GM18858 (cell line): ENCODE results near the gene VTI1A.
"Not testable (repeated sequence)": the region's sequence is repeated elsewhere in the genome, so short reads cannot be mapped to it uniquely, and the experiment has no call there.

Experiments used
- ATAC-seq: cut with Tn5 transposase; IDR thresholded peaks from one replicate; pipeline ENCODE4 v1.9.1; 2021; ENCODE audit not compliant: unreplicated experiment

VTI1A gene

DNA sequence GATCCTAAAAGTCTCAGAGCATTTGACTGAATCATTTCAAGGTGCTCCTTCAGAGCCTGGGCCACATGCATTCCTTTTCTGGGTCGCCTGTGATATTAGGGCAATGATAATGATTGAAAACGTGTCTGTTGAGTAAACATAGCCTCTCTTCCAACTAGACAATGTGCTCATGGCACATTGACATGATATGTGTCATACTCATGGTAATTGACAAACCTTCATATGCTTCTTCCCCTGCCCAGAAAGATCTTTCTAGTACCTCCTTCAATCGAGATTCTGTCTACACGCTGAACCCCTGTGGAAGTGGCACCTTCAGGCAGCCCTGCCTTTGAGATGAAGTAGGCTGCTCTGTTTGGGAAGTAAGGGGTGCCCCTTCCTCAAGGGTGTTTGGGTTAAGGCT is 404.2 kb downstream of the VTI1A start:
- no peak for ATAC-seq

DNA sequence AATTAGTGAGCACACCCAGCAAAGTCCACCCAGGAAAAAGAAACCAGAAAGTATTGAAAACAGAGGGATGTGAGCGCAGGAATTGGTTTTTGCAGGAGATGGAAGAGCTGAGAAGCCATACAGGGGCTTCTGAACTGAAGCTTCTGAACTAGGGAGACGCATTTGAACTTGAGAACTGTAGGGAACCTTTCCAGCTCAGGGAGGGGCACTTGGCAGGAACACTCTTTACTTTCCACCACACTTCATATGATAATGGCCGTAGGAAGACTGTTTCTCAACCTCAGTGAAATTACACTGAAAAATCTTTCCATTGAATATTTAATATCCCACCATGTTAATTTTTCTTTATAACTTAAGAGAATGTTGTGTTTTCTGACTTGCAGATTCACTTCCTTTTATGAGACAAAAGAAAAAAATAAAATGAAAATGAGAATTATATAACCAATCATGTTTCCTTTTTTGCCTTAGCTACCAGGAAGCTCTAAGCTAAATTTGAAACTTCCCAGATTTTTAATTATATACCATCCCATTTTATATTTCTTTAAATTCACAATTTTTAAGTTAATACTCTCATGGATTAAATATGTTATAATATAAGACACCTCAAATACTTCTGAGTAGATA is 404.7 kb downstream of the VTI1A start:
- ATAC-seq = no peak

DNA sequence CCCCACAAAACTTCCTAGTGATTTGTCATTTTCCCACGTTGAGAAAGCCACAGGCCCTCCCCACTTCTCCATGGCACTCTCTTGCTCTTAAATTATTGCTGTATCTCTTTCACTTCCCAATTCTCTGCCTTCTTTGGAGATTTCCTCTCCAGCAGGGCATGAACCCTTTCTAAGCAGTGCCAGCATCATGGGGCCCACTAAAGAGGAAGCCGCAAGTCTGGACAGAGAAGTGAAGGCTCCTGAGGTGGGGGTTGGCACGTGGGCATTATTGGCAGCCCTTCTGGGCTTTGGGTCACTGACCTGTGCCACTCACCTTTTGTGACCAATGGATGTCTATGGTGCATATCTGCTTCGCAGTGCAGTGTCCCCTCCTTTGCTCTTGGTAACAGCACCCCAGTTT is 405.3 kb downstream of the VTI1A start:
- no peak for ATAC-seq

DNA sequence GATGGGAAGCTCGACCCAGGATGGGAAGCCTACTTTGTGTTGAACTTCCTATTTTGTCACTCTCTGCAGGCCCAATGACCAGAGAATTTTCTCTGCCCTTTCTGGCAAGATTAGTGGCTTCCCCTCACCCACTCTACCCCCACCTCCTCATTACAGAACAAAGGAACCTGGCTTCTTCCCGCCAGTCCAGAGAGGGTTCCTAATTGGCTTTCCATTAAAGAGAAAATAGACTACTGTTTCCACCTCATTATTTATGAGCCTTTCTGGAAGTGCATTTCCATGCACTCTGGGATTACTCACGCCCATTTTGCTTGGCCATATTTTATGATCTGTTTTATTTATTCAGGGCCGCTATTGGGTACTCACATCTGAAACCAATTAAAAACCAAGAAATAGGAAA is 408.1 kb downstream of the VTI1A start:
- no peak for ATAC-seq

DNA sequence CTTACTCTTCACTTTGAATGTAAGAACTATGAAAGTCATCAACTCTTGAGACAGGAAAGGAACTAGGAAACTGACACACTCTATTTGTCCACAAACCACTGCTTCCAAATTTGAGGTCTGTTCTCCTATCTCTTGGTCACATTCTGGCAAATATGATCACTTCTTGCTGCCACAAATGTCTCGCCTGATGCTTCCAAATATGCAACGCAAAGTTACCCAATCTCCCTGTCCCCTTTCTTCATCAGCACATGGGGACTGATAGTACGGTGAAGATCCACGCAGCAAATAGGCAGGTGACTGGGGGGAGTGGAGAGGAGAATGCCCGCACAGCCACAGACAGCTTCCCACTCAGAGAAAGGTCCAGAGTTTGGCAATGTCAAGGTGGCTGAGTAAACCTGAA is 410.5 kb downstream of the VTI1A start:
- no peak for ATAC-seq

DNA sequence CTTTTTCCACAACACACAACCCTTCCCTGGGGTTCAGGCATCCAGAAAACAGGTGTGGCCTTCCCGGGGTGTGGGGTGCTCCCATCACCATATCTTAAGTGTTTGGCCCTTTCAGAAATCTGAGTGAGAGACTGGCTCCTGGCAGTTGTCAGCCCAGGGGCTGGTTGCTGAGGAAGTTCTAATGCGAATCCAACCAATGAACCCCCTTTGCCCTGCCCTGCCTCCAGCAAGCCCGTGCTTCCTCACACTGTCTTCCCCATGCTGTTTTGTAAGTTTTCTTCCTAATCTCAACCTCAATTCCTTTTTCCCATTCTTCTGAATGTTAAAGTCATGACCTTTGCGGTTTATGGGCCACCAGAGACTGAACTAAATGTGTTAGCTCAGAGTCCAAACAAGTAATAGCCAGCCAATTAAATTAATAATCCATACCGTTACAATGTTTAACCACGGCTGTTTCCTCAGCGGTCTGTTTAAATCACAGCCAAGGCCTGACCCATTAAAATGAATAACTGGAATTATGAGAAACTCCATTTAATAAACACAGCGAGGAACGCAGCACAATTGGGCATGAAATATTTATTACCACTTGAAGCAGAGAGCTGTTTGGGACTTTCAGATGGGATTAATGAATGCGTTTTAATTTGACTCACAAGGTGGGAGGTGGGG is 412.1 kb downstream of the VTI1A start:
- ATAC-seq = no peak

DNA sequence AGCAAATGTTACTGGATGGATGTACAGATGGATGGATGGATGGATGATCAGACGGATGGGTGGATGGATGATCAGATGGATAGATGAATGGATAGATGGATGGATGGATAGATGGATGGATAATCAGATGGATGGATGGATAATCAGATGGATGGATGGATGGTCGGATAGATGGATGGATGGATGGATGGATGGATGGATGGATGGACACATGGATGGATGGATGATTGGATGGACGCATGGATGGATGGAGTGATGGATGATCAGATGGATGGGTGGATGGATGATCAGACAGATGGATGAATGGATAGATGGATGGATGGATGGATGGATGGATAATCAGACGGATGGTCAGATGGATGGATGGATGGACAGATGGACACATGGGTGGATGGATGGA is 412.8 kb downstream of the VTI1A start:
- no peak for ATAC-seq

DNA sequence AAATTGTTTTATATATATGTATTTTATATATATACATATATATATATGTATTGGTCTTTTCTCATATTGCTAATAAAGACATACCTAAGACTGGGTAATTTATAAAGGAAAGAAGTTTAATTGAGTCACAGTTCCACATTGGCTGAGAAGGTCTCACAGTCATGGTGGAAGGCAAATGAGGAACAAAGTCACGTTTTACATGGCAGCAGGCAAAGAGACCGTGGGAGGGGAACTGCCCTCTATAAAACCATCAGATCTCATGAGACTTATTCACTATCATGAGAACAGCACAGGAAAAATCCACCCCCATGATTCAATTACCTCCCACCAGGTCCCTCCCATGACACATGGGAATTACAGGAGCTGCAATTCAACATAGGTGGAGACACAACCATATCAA is 416.4 kb downstream of the VTI1A start:
- not testable (repeated sequence) for ATAC-seq
